Pancreas (tissue), 10 donors: Measurements from ENCODE around the gene TOR1AIP1. TPM values are rescaled to one million over a fixed set of nuclear protein-coding genes. Genes with fewer than 3 reads are reported as not detected.

Experiments used
- ATAC-seq, 4 donors: fragments of 200-7000 bp; cut with Tn5 transposase; one replicate each; pipeline versions ENCODE4 v1.8.0 to v1.9.1; 2020; ENCODE audit warnings: mild to moderate bottlenecking in 4 of 4, moderate library complexity in 4 of 4
- DNase-seq, 6 donors: peaks; one replicate each; pipeline ENCODE4 v3.0.0-alpha.2; 2020
- FAIRE-seq: peaks from 2 replicates; lab custom pipeline; 2012; peaks lifted over from hg19 to GRCh38; lab: Jason Lieb, UNC
- H3K27ac ChIP-seq, 4 donors: fragments of 200-600 bp; sonication (generic); 1 replicate in 3 of 4; 2 replicates in 1 of 4; pipeline versions ENCODE4 v1.5.0 to v1.8.0; 2020
- H3K27me3 ChIP-seq, 4 donors: fragments of 200-600 bp; one replicate each; pipeline ENCODE4 v1.8.0; 2021
- H3K36me3 ChIP-seq, 3 donors: fragments of 200-600 bp; sonication (generic) in 1 of 3; one replicate each; pipeline versions ENCODE4 v1.5.0 to v1.8.0; 2020 to 2021
- H3K4me1 ChIP-seq, 3 donors: fragments of 200-600 bp; one replicate each; pipeline ENCODE4 v1.8.0; 2021
- H3K4me3 ChIP-seq, 4 donors: fragments of 200-600 bp; sonication (generic) in 2 of 4; one replicate each; pipeline versions ENCODE4 v1.5.0 to v1.8.0; 2020 to 2021
- H3K9me3 ChIP-seq, 4 donors: fragments of 200-600 bp; one replicate each; pipeline ENCODE4 v1.8.0; 2021
- WGBS, 2 donors: extraction: QIAGEN DNeasy Blood & Tissue Kit; methylation state at CpG; one replicate each; pipeline ENCODE4 v1.1.7; 2013; 5-methylcytosine and 5-hydroxymethylcytosine counted together
- intact Hi-C, 3 donors: fragments of 100-400 bp; cut with DNase I; formaldehyde crosslinking; loops; one replicate each; pipeline versions ENCODE4 v1.11.1 to v1.14.2; 2022
- polyA plus RNA-seq, 2 donors: library from polyadenylated mRNA; stranded (reverse); fragments of 200-250 nt; gene quantifications; one replicate each; pipeline ENCODE4 v1.2.3, GENCODE V29; 2013
- total RNA-seq, 6 donors: library from RNA; stranded (reverse); fragmentation: NEBNext Ultra II Directional in 4 of 6; extraction: Animal tissue kit (Norgen Biotek cat#: 25700) in 4 of 6; gene quantifications; one replicate each; pipeline versions ENCODE4 v1.2.1 to v1.2.4, GENCODE V29; 2021 to 2023
- TF ChIP-seq, protein P1 (sequence below), 4 donors: fragments of 200-600 bp; sonication (generic) in 3 of 4; IDR thresholded peaks; one replicate each; pipeline versions ENCODE4 v1.5.0 to v1.8.0; 2021; ENCODE audit warnings: antibody characterized with exemption in 4 of 4
- donor health status: healthy with polysubstance abuse.
- donor health status: DM: no; HTN: no; CAD: no; lungs with moderate emphysema.
- donor health status: DM: no; HTN: no; CAD: no.
- donor health status: control.
- donor health status: control.
- donor health status: Bipolar disorder and iron deficiency.
- donor health status: DM: yes; HTN: yes; CAD: no.
- donor health status: DM: no; HTN: no; CAD: no.
- donor health status: DM: no; HTN: no; CAD: no.
- donor health status: DM: yes; HTN: yes; CAD: no.

Gene TOR1AIP1
- total and polyA plus RNA-seq, 8 donors = 8.8 to 29.9 (median 19.0) TPM

DNA sequence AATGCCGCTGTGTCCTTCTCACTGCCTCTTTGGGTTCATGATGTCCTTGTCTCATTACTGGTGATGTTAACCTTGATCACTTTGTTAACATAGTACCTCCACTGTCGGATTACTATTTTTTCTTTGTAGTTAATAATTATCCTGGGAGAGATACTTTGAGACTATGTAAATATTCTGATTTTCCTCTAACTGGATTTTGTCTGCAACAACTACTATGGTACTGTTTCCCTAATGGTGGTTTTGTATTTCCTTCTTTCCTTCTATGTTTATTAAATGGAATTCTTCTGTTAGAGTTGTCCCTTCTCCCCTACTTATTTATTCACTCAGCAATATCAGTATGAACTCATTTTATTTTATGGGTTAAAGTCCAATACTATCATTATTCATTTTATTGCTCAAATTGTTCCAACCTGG lies 8.6 kb upstream of the TOR1AIP1 start:
- DNase-seq = no peak
- no peak for FAIRE-seq
- intact Hi-C loops = no loop called here
- peak in 3 of 4 donors; percentile 41 to 60 (median 59) for ATAC-seq
- Histone ChIP-seq H3K27ac (peak overlapping the region in 2 of 4 donors; percentile 62 to 69), H3K9me3 (no peaks in the 10 kb centered on the region), H3K36me3 (peaks cover 0 to 4% (median 0%) of the 10 kb centered on the region in 3 donors), H3K27me3 (no peaks in the 10 kb centered on the region), H3K4me1 (peaks cover 35 to 63% (median 51%) of the 10 kb centered on the region in 3 donors), H3K4me3 (no peak overlapping the region)
- WGBS, 2 donors = 7 to 16% methylated on average over 2 of the region's 2 CpGs
- TF ChIP-seq, protein P1, sequence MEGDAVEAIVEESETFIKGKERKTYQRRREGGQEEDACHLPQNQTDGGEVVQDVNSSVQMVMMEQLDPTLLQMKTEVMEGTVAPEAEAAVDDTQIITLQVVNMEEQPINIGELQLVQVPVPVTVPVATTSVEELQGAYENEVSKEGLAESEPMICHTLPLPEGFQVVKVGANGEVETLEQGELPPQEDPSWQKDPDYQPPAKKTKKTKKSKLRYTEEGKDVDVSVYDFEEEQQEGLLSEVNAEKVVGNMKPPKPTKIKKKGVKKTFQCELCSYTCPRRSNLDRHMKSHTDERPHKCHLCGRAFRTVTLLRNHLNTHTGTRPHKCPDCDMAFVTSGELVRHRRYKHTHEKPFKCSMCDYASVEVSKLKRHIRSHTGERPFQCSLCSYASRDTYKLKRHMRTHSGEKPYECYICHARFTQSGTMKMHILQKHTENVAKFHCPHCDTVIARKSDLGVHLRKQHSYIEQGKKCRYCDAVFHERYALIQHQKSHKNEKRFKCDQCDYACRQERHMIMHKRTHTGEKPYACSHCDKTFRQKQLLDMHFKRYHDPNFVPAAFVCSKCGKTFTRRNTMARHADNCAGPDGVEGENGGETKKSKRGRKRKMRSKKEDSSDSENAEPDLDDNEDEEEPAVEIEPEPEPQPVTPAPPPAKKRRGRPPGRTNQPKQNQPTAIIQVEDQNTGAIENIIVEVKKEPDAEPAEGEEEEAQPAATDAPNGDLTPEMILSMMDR (IDR thresholded peaks at IDR 0.05) = no peak

DNA sequence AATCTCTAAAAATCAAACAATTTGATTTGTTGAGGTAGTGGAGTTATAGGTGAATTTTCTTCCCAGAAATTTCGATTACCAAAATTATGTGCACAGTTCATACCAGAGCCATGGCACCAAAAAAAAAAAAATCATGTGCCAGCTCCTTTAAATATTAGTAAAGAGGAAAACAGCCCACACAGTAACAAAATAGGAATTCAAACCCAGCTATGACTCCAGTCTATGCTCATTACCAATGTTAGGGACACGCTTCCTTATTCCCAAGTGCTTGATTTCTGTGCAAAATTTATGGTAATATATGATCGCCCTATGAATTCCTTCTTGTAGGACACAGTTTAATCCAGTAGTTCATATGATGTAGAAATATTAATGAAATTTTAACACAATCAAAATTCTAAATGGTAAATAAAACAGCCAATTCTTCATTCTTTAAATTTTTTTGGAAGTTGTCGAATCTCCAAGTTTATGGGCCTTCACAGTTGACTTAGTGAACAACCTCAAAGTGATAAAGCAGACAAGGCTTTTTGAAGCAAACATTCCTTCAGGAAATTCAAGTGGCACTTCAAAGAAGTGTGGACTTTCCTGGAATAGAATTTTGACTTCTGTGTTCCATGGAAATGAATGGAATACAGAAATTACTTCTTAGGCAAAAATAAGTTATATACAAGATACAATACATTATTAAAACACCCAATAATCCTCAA lies 6.3 kb upstream of the TOR1AIP1 start:
- FAIRE-seq (no peak), DNase-seq (no peak), ATAC-seq (no peak)
- Histone ChIP-seq H3K36me3 (no peaks in the 10 kb centered on the region), H3K4me1 (peaks cover 35 to 66% (median 54%) of the 10 kb centered on the region in 3 donors), H3K9me3 (no peaks in the 10 kb centered on the region), H3K4me3 (peak overlapping the region in 2 of 4 donors; percentile 71 to 73), H3K27me3 (no peaks in the 10 kb centered on the region), H3K27ac (peak overlapping the region; percentile 19 to 87 (median 50))
- TF ChIP-seq, protein P1 (IDR thresholded peaks at IDR 0.05) = no peak
- 73 to 74% methylated on average over 4 of the region's 4 CpGs for WGBS, 2 donors
- intact Hi-C loops = no loop called here

DNA sequence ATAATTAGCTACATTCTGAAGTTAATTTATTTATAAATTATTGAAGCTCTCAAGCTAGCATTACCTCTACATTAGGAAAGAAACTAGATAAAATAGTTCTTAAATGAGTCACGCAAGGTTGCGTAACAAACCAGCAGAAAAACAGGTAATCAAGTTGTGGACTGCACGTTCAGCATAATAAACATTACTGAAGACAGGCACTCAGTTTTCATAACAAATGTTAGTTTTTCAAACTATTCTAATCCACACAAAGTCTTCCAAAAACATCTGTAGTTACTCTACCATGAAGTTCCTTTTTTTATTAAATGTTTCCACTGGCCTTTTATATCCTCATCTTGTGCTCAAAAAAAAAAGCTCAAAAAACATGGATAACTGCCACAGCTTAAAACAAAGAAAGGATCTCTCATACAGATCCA lies 5.8 kb upstream of the TOR1AIP1 start:
- intact Hi-C loops = no loop called here
- Histone ChIP-seq H3K4me1 (peaks cover 38 to 67% (median 54%) of the 10 kb centered on the region in 3 donors), H3K27ac (peak overlapping the region; percentile 19 to 87 (median 50)), H3K4me3 (peak overlapping the region in 3 of 4 donors; percentile 48 to 73 (median 71)), H3K36me3 (no peaks in the 10 kb centered on the region), H3K27me3 (no peaks in the 10 kb centered on the region), H3K9me3 (no peaks in the 10 kb centered on the region)
- FAIRE-seq (no peak), DNase-seq (peak in 3 of 6 donors; percentile 21 to 37 (median 33)), ATAC-seq (peak; percentile 48 to 61 (median 58))
- 6 to 12% methylated on average over 3 of the region's 3 CpGs for WGBS, 2 donors
- TF ChIP-seq, protein P1 (IDR thresholded peaks at IDR 0.05) = no peak

DNA sequence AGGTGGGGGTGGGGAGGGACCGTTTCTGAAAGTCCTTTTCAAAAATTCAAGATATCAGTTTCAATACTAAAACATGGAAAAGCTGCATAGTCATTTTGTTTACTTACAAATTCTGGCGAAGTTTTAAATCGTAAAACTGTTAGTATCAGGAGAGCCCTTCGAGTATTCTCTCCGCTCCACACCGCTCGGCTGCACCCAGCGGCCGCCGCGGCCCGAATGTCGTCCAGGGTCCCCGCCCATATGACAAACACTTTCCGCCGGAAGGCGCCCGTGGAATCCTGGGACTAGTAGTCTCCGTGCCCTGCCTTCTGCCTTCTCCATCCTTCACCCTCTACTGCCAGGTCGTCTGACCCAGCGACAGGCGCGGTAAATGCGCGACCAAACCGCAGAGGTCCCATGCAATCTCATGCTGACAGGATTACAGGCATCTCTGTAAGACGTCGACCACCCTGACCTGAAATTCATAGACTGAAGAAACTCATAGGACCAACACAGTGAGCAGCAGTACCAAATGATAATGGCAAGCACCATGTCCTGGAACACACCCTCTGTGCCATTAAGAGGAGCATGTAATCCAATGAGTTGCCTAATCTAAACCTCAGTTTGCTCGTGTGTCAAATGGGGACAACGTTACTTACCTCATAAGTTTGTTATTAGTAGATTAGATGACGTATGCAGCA lies 4.4 kb upstream of the TOR1AIP1 start, which contains the start of gene TOR1AIP2:
Gene TOR1AIP2 (minus strand): TSS at position 218 of the 680 bp plus-strand sequence. CDS start 25,138 bp downstream, outside the sequence.
- FAIRE-seq = peak; percentile 29
- Histone ChIP-seq H3K4me3 (peak within 1 kb of the TSS; percentile 41 to 73 (median 60)), H3K36me3 (no peaks in the 10 kb centered on the region), H3K27me3 (no peaks in the 10 kb centered on the region), H3K27ac (peak within 1 kb of the TSS; percentile 12 to 87 (median 50)), H3K9me3 (no peaks in the 10 kb centered on the region), H3K4me1 (peaks cover 32 to 53% (median 43%) of the 10 kb centered on the region in 3 donors)
- 3 to 4% methylated on average over 31 of the region's 31 CpGs for WGBS, 2 donors
- DNase-seq = peak; percentile 78 to 93 (median 88)
- TF ChIP-seq, protein P1 (IDR thresholded peaks at IDR 0.05) = no peak
- ATAC-seq = peak; percentile 54 to 76 (median 68)
- intact Hi-C loops = no loop called here
